GM19025 (cell line): ENCODE results near the gene TOMM40L.
"Not testable (repeated sequence)": the region's sequence is repeated elsewhere in the genome, so short reads cannot be mapped to it uniquely, and the experiment has no call there.

Source experiments
- ATAC-seq: cut with Tn5 transposase; IDR thresholded peaks from one replicate; pipeline ENCODE4 v1.9.1; 2021; ENCODE audit warnings: mild to moderate bottlenecking, low read depth, moderate library complexity; ENCODE audit not compliant: unreplicated experiment

The TOMM40L gene

GRCh38 chr1:161218301-161219077, 7.4 kb upstream of the TOMM40L start:
- ATAC-seq, result no peak

GRCh38 chr1:161219078-161219892, 6.6 kb upstream of the TOMM40L start:
- no peak for ATAC-seq

- no peak for ATAC-seq
Measured at GRCh38 chr1:161220002-161220401, 5.9 kb upstream of the TOMM40L start.

GRCh38 chr1:161222175-161223019, 3.5 kb upstream of the TOMM40L start:
- no peak for ATAC-seq

GRCh38 chr1:161223805-161224694, 1.8 kb upstream of the TOMM40L start:
- no peak for ATAC-seq

GRCh38 chr1:161224695-161225087, 1.2 kb upstream of the TOMM40L start:
- not testable (repeated sequence) for ATAC-seq

- no peak for ATAC-seq
Measured at GRCh38 chr1:161225178-161225533, 704 bp upstream of the TOMM40L start.

- no peak for ATAC-seq
Measured at GRCh38 chr1:161226320-161226711, 456 bp downstream of the TOMM40L start.

- no peak for ATAC-seq
Measured at GRCh38 chr1:161226759-161227158, 899 bp downstream of the TOMM40L start.

GRCh38 chr1:161227196-161227871, 1.5 kb downstream of the TOMM40L start:
- no peak for ATAC-seq

- ATAC-seq, result no peak
Measured at GRCh38 chr1:161228032-161228431, 2.2 kb downstream of the TOMM40L start.

GRCh38 chr1:161229896-161230295, 4.0 kb downstream of the TOMM40L start:
- ATAC-seq, result no peak

GRCh38 chr1:161230762-161231161, 4.9 kb downstream of the TOMM40L start:
- ATAC-seq, result no peak

GRCh38 chr1:161233102-161233501, 7.2 kb downstream of the TOMM40L start:
- no peak for ATAC-seq

- no peak for ATAC-seq
Measured at GRCh38 chr1:161235957-161236775, 10.3 kb downstream of the TOMM40L start.

GRCh38 chr1:161238039-161238473, 12.2 kb downstream of the TOMM40L start, which contains the start of gene NR1I3:
Gene NR1I3, minus strand, starts transcription at chr1:161238203. Its CDS starts 1,638 bp downstream, at chr1:161236565.
- no peak for ATAC-seq

GRCh38 chr1:161241682-161242081, 15.8 kb downstream of the TOMM40L start:
- ATAC-seq, result no peak

- no peak for ATAC-seq
Measured at GRCh38 chr1:161242313-161242712, 16.5 kb downstream of the TOMM40L start.
